Mammary epithelial cell (primary cell): Measurements from ENCODE around the gene GGT6.

Experiments
- CTCF ChIP-seq, 2 donors: IDR thresholded peaks in 1 of 2; conservative IDR thresholded peaks in 1 of 2; 2 replicates each; pipeline ENCODE4 v1.5.1; 2011 to 2012; ENCODE audit warnings: inconsistent platforms in 2 of 2, low read length in 2 of 2, mild to moderate bottlenecking in 2 of 2, control low read depth in 1 of 2, low read depth in 1 of 2; ENCODE audit not compliant: insufficient read depth in 1 of 2; ENCODE audit errors: extremely low read depth in 1 of 2
- EZH2 ChIP-seq: IDR thresholded peaks from 2 replicates; pipeline ENCODE4 v1.6.1; 2012; ENCODE audit warnings: low read length, inconsistent platforms, borderline replicate concordance

DNA sequence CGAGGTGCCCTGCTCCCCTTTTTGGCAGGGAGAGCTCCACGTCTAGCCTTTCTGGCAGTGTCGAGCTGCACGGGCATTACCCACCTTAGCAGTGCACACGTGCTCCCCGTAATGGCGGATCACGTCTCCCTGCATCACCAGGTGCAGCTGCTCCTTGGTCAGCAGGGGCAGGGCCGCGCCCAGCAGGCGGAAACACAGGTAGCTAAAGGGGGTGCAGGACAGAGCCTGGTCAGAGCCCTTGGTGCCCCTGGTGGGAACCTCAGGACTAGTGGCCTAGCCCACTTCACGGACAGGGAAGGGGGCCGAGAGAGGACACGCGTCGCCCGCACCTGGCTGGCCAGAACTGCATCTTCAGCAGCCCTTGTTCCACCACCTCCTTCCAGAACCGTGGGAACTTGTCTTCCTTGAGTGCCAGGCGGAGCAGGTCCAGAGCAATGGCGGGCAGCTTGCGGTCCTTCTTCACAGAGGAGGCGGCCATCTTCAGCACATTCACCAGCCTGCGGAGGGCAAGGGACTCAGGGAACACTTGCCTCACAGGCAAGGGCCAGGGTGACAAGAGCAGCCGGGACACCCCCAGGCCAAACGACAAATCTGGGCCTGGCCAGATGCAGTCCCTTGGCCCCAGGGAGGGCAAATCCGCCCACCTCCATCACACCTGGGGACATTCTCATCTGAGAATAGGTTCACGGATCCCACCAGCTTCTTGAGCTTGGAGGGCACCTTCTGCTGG is 8.4 kb downstream of the GGT6 start:
- TF ChIP-seq CTCF (conservative IDR thresholded peaks at IDR 0.05 in 1 of 2, IDR thresholded peaks at IDR 0.05 in 1 of 2; ENCODE audit: extremely low read depth in 1 of 2, insufficient read depth in 1 of 2, low read depth in 1 of 2, low read length in 2 of 2): no peak
- TF ChIP-seq EZH2: no peak
